Lower leg skin (tissue), 3 donors: ENCODE measurements around the gene NKIRAS1.
"Not testable (repeated sequence)": the region's sequence is repeated elsewhere in the genome, so short reads cannot be mapped to it uniquely, and the experiment has no call there.

Experiments
- POLR2A ChIP-seq, 2 donors: fragments of 450-650 bp; IDR thresholded peaks; one replicate each; pipeline ENCODE4 v1.6.1; 2016 to 2017; ENCODE audit warnings: antibody characterized with exemption in 2 of 2, mild to moderate bottlenecking in 1 of 2, moderate library complexity in 1 of 2
- TF ChIP-seq, protein P1 (sequence below), 3 donors: fragments of 450-650 bp; IDR thresholded peaks; one replicate each; pipeline ENCODE4 v1.5.1; 2016; ENCODE audit warnings: antibody characterized with exemption in 3 of 3, mild to moderate bottlenecking in 3 of 3, moderate library complexity in 2 of 3

DNA sequence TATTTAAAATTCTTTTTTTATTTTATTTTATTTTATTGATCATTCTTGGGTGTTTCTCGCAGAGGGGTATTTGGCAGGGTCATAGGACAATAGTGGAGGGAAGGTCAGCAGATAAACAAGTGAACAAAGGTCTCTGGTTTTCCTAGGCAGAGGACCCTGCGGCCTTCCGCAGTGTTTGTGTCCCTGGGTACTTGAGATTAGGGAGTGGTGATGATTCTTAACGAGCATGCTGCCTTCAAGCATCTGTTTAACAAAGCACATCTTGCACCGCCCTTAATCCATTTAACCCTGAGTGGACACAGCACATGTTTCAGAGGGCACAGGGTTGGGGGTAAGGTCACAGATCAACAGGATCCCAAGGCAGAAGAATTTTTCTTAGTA, 46.1 kb downstream of the NKIRAS1 start:
- TF ChIP-seq, protein P1, sequence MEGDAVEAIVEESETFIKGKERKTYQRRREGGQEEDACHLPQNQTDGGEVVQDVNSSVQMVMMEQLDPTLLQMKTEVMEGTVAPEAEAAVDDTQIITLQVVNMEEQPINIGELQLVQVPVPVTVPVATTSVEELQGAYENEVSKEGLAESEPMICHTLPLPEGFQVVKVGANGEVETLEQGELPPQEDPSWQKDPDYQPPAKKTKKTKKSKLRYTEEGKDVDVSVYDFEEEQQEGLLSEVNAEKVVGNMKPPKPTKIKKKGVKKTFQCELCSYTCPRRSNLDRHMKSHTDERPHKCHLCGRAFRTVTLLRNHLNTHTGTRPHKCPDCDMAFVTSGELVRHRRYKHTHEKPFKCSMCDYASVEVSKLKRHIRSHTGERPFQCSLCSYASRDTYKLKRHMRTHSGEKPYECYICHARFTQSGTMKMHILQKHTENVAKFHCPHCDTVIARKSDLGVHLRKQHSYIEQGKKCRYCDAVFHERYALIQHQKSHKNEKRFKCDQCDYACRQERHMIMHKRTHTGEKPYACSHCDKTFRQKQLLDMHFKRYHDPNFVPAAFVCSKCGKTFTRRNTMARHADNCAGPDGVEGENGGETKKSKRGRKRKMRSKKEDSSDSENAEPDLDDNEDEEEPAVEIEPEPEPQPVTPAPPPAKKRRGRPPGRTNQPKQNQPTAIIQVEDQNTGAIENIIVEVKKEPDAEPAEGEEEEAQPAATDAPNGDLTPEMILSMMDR (IDR thresholded peaks at IDR 0.05), result not testable (repeated sequence)
- not testable (repeated sequence) for TF ChIP-seq POLR2A (IDR thresholded peaks at IDR 0.05)
